Stimulated activated CD4-positive, alpha-beta T cell treated with anti-CD3 and anti-CD28 coated beads, Interleukin-2, amount 100 ng/mL, for 4 hours (primary cell): Measurements from ENCODE around the gene SMAP1.

Experiments
- DNase-seq: peaks from one replicate; pipeline ENCODE4 v3.0.0-alpha.2; 2020; ENCODE audit warnings: low read depth

SMAP1 gene

GRCh38 chr6:70900047-70900446, 232.4 kb downstream of the SMAP1 start:
- DNase-seq: no peak

DNA sequence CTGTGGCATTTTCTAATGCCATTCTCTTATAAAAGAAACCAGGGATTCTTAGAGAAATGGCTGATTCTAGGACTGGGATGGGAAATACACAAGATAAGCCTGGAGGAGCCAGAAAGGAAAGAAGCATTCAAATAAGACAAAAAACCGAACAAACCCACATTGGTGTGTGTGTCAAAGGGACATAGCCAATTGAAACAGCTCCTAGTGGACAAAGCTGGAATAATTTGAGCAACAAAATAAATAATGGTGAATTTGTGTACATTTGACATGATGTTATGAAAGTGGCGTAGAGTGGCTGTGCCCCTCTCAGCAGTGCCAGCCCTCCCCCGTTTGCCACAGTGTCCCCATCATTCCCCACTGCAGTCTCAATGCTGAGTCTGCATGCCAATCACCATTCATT, 233.6 kb downstream of the SMAP1 start:
- no peak for DNase-seq

GRCh38 chr6:70903665-70904452, 236.2 kb downstream of the SMAP1 start:
- DNase-seq: no peak

DNA sequence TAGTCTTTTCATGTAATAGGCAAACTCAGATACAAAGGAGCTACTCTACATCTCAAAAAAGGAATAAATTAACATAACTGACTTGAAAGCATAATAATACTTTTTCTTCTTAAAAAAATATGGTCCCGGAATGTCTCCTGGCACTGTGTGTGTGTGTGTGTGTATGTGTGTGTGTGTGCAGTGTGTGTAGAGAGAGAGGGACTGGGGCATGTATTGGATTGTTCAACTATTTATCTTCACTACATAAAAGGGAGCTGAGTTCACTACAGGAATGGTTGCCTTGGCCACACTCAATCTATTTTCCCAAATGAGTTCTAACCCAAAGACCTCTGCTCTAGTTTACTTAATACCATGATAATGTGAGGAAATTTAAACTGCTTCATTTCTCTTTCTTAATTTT, 238.1 kb downstream of the SMAP1 start:
- no peak for DNase-seq
